Neural crest cell (in vitro differentiated cells): Measurements from ENCODE around the gene FAS. TPM values are rescaled to one million over a fixed set of nuclear protein-coding genes. Genes with fewer than 3 reads are reported as not detected.

Experiments used
- DNase-seq: peaks from one replicate; pipeline ENCODE4 v3.0.0; 2021; ENCODE audit warnings: low read depth, mixed read lengths, low spot score
- H3K27ac Mint-ChIP-seq: one replicate; pipeline ENCODE4 v1.8.0; 2021; ENCODE audit warnings: mild to moderate bottlenecking, mixed read lengths; ENCODE audit not compliant: unreplicated experiment
- H3K27me3 Mint-ChIP-seq: 2 replicates; pipeline ENCODE4 v1.8.0; 2021; ENCODE audit warnings: low read depth, mild to moderate bottlenecking, mixed read lengths
- H3K36me3 Mint-ChIP-seq: 2 replicates; pipeline ENCODE4 v1.8.0; 2021; ENCODE audit warnings: low read depth, mild to moderate bottlenecking, mixed read lengths
- H3K4me1 Mint-ChIP-seq: 2 replicates; pipeline ENCODE4 v1.8.0; 2021; ENCODE audit warnings: mixed read lengths
- H3K4me3 Mint-ChIP-seq: one replicate; pipeline ENCODE4 v1.8.0; 2021; ENCODE audit warnings: mild to moderate bottlenecking, mixed read lengths
- H3K9me3 Mint-ChIP-seq: 2 replicates; pipeline ENCODE4 v1.8.0; 2021; ENCODE audit warnings: mixed read lengths
- CTCF ChIP-seq: fragments of 200-600 bp; sonication (generic); conservative IDR thresholded peaks from 2 replicates; pipeline ENCODE4 v1.5.0; 2021; ENCODE audit warnings: antibody characterized with exemption, mild to moderate bottlenecking
- microRNA-seq: library from miRNA; unstranded; fragments of <30 nt; microRNA quantifications from one replicate; pipeline ENCODE4, GENCODE V29; 2020
- total RNA-seq: library from RNA; stranded (reverse); gene quantifications from 2 replicates; pipeline ENCODE4 v1.2.1, GENCODE V29; 2021

The FAS gene
- total RNA-seq, 1 donor from 2014 or later = 2.3 TPM

- Mint-ChIP-seq H3K36me3 (no peaks in the 10 kb centered on the region), H3K27ac (no peak overlapping the region), H3K4me1 (peaks cover 6% of the 10 kb centered on the region), H3K4me3 (no peak overlapping the region), H3K9me3 (no peaks in the 10 kb centered on the region), H3K27me3 (no peaks in the 10 kb centered on the region)
- TF ChIP-seq CTCF = no peak
- DNase-seq = no peak
These were observed 64.6 kb downstream of the FAS start for GRCh38 chr10:89055159-89055558.

DNA sequence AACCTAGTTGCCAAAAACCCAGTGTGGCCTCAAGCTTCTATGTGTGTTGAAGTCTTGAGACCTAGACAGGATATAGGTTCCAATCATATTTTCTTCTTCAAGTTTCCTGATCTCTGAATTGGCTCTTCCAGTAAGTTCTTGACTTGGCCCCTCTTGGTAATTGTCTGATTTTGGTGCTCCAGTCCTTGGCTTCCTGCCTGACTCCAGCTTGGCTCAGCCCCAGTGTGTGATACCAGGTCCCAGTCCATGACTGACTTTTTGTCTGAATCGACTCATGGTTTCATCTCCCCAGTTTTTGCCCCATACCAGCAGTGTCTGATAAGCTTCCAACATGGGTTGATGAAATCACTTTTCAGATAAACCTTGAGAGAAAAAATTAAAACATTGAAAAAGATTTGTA, 72.3 kb downstream of the FAS start:
- Mint-ChIP-seq H3K4me1 (peaks cover 9% of the 10 kb centered on the region), H3K9me3 (no peaks in the 10 kb centered on the region), H3K27me3 (no peaks in the 10 kb centered on the region), H3K4me3 (no peak overlapping the region), H3K36me3 (no peaks in the 10 kb centered on the region), H3K27ac (no peak overlapping the region)
- no peak for DNase-seq
- no peak for TF ChIP-seq CTCF

DNA sequence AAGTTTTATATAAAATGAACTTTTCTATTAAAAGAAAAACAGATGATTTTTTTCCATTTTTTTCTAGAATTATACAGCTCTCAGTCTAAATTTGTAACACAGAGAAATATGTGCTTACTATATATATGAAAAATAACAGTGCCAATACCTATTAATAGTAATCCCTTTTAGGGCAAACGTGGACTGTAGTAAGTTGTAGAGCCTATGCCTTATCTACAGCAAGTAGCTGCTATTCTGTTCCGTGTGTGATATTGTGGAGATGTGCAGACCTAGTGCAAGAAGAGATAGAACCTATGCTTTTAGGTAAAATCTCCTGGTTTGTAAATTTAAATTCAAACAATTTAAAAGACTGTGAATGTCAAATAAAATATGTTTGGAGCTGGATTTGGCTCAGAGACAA, 72.9 kb downstream of the FAS start:
- Mint-ChIP-seq H3K9me3 (no peaks in the 10 kb centered on the region), H3K4me3 (no peak overlapping the region), H3K36me3 (no peaks in the 10 kb centered on the region), H3K4me1 (peaks cover 9% of the 10 kb centered on the region), H3K27ac (no peak overlapping the region), H3K27me3 (no peaks in the 10 kb centered on the region)
- no peak for TF ChIP-seq CTCF
- DNase-seq = no peak

GRCh38 chr10:89064748-89065147, 74.2 kb downstream of the FAS start:
- TF ChIP-seq CTCF = no peak
- Mint-ChIP-seq H3K9me3 (no peaks in the 10 kb centered on the region), H3K4me1 (peaks cover 9% of the 10 kb centered on the region), H3K27ac (no peak overlapping the region), H3K27me3 (no peaks in the 10 kb centered on the region), H3K4me3 (no peak overlapping the region), H3K36me3 (no peaks in the 10 kb centered on the region)
- no peak for DNase-seq

Small RNAs within 50 kb of the gene (microRNA-seq; reads per million reads assigned to microRNA genes)
- gene MIR4679-1 (not detected), gene MIR4679-2 (not detected)

Other genes starting within 250 kb of the FAS start
- gene LIPN, start 230.8 kb upstream of the FAS start, total RNA-seq = not detected in 2 replicates
- gene LIPM, start 188.1 kb upstream of the FAS start, total RNA-seq = not detected in 2 replicates
- gene ANKRD22, start 139.0 kb upstream of the FAS start, total RNA-seq = not detected in 2 replicates
- gene STAMBPL1, start 110.6 kb upstream of the FAS start, total RNA-seq = 3.4 and 4.1 TPM in 2 replicates
- gene ACTA2, start 38.0 kb upstream of the FAS start, total RNA-seq = 7.0 and 7.6 TPM in 2 replicates
- not detected in 2 replicates for gene CH25H, start 216.5 kb downstream of the FAS start, total RNA-seq